Transverse colon (tissue), 3 donors: ENCODE data around the gene LHFPL3.

Experiments
- EP300 ChIP-seq: sonication (generic); formaldehyde crosslinking; IDR thresholded peaks from one replicate; pipeline ENCODE4 v1.6.1; 2017; ENCODE audit warnings: antibody characterized with exemption, low read depth
- POLR2A ChIP-seq: fragments of 450-650 bp; IDR thresholded peaks from one replicate; pipeline ENCODE4 v1.6.1; 2016; ENCODE audit warnings: antibody characterized with exemption, mild to moderate bottlenecking, moderate library complexity
- TF ChIP-seq, protein P1 (sequence below), 5 experiments: fragments of 200-600 bp in 3 of 5; fragments of 450-650 bp in 2 of 5; sonication (generic) in 3 of 5; IDR thresholded peaks; 1 replicate in 2 of 5; 2 replicates in 3 of 5; pipeline ENCODE4 v1.5.1; 2016 to 2017; ENCODE audit warnings: antibody characterized with exemption in 5 of 5, inconsistent platforms in 3 of 5, mild to moderate bottlenecking in 2 of 5, moderate library complexity in 1 of 5

DNA sequence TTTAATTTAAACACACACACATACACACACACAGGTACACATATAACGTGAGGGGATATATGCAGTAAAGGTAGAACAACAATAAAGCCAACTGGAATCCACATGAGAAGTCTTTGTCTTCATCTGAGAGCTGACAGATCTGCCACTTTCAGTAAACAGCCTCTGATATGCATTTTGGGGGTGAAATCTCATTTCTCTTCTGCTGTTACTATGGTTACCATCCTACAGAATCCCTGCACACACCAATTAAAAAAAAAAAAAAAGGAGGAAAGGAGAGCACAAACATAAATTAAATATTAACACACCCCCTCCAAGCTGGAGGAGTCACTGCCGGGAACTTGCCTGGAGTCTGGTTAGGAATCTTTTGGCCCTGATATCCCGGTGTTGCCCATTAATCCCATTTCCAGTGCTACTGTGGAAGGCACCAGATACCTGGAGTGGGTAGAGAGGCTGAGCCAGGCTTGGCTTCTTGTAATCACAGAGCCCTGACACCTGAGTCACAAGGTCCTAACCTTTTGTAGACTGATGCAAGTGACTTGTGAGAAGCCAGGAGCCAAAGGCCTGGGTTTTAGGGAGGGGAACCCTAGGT is 169.1 kb downstream of the LHFPL3 start:
- TF ChIP-seq, protein P1, sequence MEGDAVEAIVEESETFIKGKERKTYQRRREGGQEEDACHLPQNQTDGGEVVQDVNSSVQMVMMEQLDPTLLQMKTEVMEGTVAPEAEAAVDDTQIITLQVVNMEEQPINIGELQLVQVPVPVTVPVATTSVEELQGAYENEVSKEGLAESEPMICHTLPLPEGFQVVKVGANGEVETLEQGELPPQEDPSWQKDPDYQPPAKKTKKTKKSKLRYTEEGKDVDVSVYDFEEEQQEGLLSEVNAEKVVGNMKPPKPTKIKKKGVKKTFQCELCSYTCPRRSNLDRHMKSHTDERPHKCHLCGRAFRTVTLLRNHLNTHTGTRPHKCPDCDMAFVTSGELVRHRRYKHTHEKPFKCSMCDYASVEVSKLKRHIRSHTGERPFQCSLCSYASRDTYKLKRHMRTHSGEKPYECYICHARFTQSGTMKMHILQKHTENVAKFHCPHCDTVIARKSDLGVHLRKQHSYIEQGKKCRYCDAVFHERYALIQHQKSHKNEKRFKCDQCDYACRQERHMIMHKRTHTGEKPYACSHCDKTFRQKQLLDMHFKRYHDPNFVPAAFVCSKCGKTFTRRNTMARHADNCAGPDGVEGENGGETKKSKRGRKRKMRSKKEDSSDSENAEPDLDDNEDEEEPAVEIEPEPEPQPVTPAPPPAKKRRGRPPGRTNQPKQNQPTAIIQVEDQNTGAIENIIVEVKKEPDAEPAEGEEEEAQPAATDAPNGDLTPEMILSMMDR (IDR thresholded peaks at IDR 0.05), result no peak
- TF ChIP-seq POLR2A, result no peak
- no peak for TF ChIP-seq EP300
